IMR-90 (cell line): ENCODE measurements around the gene STXBP4. TPM values are rescaled to one million over a fixed set of nuclear protein-coding genes. Genes with fewer than 3 reads are reported as not detected.

Experiments used
- ATAC-seq: fragments of 200-7000 bp; cut with Tn5 transposase; 2 replicates; pipeline ENCODE4 v1.9.1; 2020; ENCODE audit warnings: low read depth, mild to moderate bottlenecking, moderate library complexity
- BruUV-seq: library from RNA; stranded (reverse); fragments of 400-500 nt; replicated peaks from 2 replicates; lab custom pipeline; 2021; lab: Mats Ljungman, UMichigan
- CTCF ChIA-PET: fragments of 300-600 bp; formaldehyde crosslinking; extraction: SDS; loops from one replicate; lab custom pipeline; 2021; ENCODE audit warnings: antibody characterized with exemption; lab: Yijun Ruan, JAX
- POLR2A ChIA-PET: fragments of 300-600 bp; sonication (Branson Sonifier 250); formaldehyde crosslinking; loops from one replicate; lab custom pipeline; 2022; ENCODE audit warnings: antibody characterized with exemption; ENCODE audit not compliant: unreplicated experiment; lab: Charles Lee
- DNase-seq: peaks from one replicate; pipeline ENCODE4 v3.0.0; 2013
- H2AFZ ChIP-seq: replicated peaks from 2 replicates; pipeline ENCODE3; 2013; ENCODE audit warnings: low read length, mild to moderate bottlenecking; ENCODE audit not compliant: poor library complexity
- H2AK5ac ChIP-seq: 2 replicates; pipeline ENCODE4 v1.6.1; 2013; ENCODE audit warnings: low read depth, low read length, inconsistent platforms
- H2AK9ac ChIP-seq: replicated peaks from 2 replicates; pipeline ENCODE3; 2013; ENCODE audit warnings: mild to moderate bottlenecking, low read depth, low read length, moderate library complexity; ENCODE audit not compliant: poor library complexity
- H2BK120ac ChIP-seq: 2 replicates; pipeline ENCODE4 v1.6.1; 2013; ENCODE audit warnings: low read depth, low read length, inconsistent platforms
- H2BK15ac ChIP-seq: 3 replicates; pipeline ENCODE4 v1.6.1; 2013; ENCODE audit warnings: low read depth, low read length, inconsistent platforms
- H2BK20ac ChIP-seq: 2 replicates; pipeline ENCODE4 v1.6.1; 2013; ENCODE audit warnings: low read depth, mild to moderate bottlenecking, inconsistent platforms, low read length, moderate library complexity
- H2BK5ac ChIP-seq: 2 replicates; pipeline ENCODE4 v1.6.1; 2013; ENCODE audit warnings: mild to moderate bottlenecking, low read depth, low read length, inconsistent platforms; ENCODE audit not compliant: poor library complexity, severe bottlenecking
- H3K14ac ChIP-seq: replicated peaks from 2 replicates; pipeline ENCODE4 v1.6.1; 2013; ENCODE audit warnings: low read depth, low read length, inconsistent platforms
- H3K18ac ChIP-seq: 2 replicates; pipeline ENCODE4 v1.6.1; 2013; ENCODE audit warnings: low read depth, low read length, control low read depth
- H3K23ac ChIP-seq: 2 replicates; pipeline ENCODE4 v1.6.1; 2013; ENCODE audit warnings: low read depth, low read length, inconsistent platforms
- H3K27ac ChIP-seq: 2 replicates; pipeline ENCODE4 v1.5.1; 2013; ENCODE audit warnings: mild to moderate bottlenecking, control low read depth, low read length; ENCODE audit not compliant: insufficient read depth
- H3K27me3 ChIP-seq: 2 replicates; pipeline ENCODE4 v1.6.1; 2013; ENCODE audit warnings: low read length; ENCODE audit not compliant: control insufficient read depth, insufficient read depth
- H3K36me3 ChIP-seq: 2 replicates; pipeline ENCODE4 v1.6.1; 2013; ENCODE audit warnings: low read length, mixed read lengths; ENCODE audit not compliant: control insufficient read depth, insufficient read depth
- H3K4ac ChIP-seq: 2 replicates; pipeline ENCODE4 v1.6.1; 2013; ENCODE audit warnings: low read depth, low read length, inconsistent platforms
- H3K4me1 ChIP-seq: 2 replicates; pipeline ENCODE4 v1.6.1; 2013; ENCODE audit warnings: low read length, mixed read lengths; ENCODE audit not compliant: control insufficient read depth, insufficient read depth
- H3K4me2 ChIP-seq: 2 replicates; pipeline ENCODE4 v1.6.1; 2013; ENCODE audit warnings: low read depth, mild to moderate bottlenecking, control low read depth, low read length, moderate library complexity
- H3K4me3 ChIP-seq: 2 replicates; pipeline ENCODE4 v1.5.1; 2013; ENCODE audit warnings: low read depth, mild to moderate bottlenecking, control low read depth, low read length, moderate library complexity; ENCODE audit not compliant: insufficient read depth
- H3K56ac ChIP-seq: 2 replicates; pipeline ENCODE4 v1.6.1; 2013; ENCODE audit warnings: low read length, inconsistent platforms; ENCODE audit not compliant: insufficient read depth; ENCODE audit errors: extremely low read depth
- H3K79me1 ChIP-seq, 2 experiments: 2 replicates each; pipeline ENCODE4 v1.6.1; 2013; ENCODE audit warnings: low read length in 2 of 2, inconsistent platforms in 1 of 2, low read depth in 1 of 2
- H3K9ac ChIP-seq: 2 replicates; pipeline ENCODE4 v1.6.1; 2013; ENCODE audit warnings: low read depth, low read length, control low read depth
- H3K9me1 ChIP-seq: 2 replicates; pipeline ENCODE4 v1.6.1; 2013; ENCODE audit warnings: low read length, inconsistent platforms; ENCODE audit not compliant: insufficient read depth
- H3K9me3 ChIP-seq: 2 replicates; pipeline ENCODE4 v1.6.1; 2013; ENCODE audit warnings: low read length; ENCODE audit not compliant: control insufficient read depth, insufficient read depth
- H4K20me1 ChIP-seq: 2 replicates; pipeline ENCODE4 v1.6.1; 2013; ENCODE audit warnings: low read length, inconsistent platforms; ENCODE audit not compliant: insufficient read depth
- H4K5ac ChIP-seq: 2 replicates; pipeline ENCODE4 v1.6.1; 2013; ENCODE audit warnings: mild to moderate bottlenecking, low read depth, low read length, control low read depth
- H4K8ac ChIP-seq, 2 experiments: 2 replicates each; pipeline ENCODE4 v1.6.1; 2013; ENCODE audit warnings: low read depth in 2 of 2, low read length in 2 of 2, control low read depth in 1 of 2, inconsistent platforms in 1 of 2
- H4K91ac ChIP-seq: 2 replicates; pipeline ENCODE4 v1.6.1; 2013; ENCODE audit warnings: low read depth, low read length, inconsistent platforms; ENCODE audit not compliant: insufficient read depth
- BHLHE40 ChIP-seq: fragments of 150-350 bp; IDR thresholded peaks from 2 replicates; pipeline ENCODE4 v1.6.1; 2016; ENCODE audit warnings: mild to moderate bottlenecking, low read depth, low read length
- CEBPB ChIP-seq: IDR thresholded peaks from 2 replicates; pipeline ENCODE4 v1.6.1; 2012; ENCODE audit warnings: low read depth, low read length, improper control_type of control experiment
- CHD1 ChIP-seq: IDR thresholded peaks from 2 replicates; pipeline ENCODE4 v1.6.1; 2012; ENCODE audit warnings: low read depth, low read length, improper control_type of control experiment
- CTCF ChIP-seq: conservative IDR thresholded peaks from 2 replicates; pipeline ENCODE4 v1.5.1; 2012; ENCODE audit warnings: mild to moderate bottlenecking, low read depth, low read length, improper control_type of control experiment
- ELK1 ChIP-seq: fragments of 150-350 bp; IDR thresholded peaks from 2 replicates; pipeline ENCODE4 v1.6.1; 2016; ENCODE audit warnings: low read depth, mild to moderate bottlenecking, low read length, moderate library complexity, borderline replicate concordance
- FOS ChIP-seq: fragments of 150-350 bp; IDR thresholded peaks from 2 replicates; pipeline ENCODE4 v1.6.1; 2016; ENCODE audit warnings: low read depth, low read length
- MAFK ChIP-seq: IDR thresholded peaks from 2 replicates; pipeline ENCODE4 v1.6.1; 2012; ENCODE audit warnings: low read depth, low read length, improper control_type of control experiment
- MAZ ChIP-seq: IDR thresholded peaks from 2 replicates; pipeline ENCODE4 v1.6.1; 2012; ENCODE audit warnings: low read depth, mild to moderate bottlenecking, low read length, improper control_type of control experiment, moderate library complexity, borderline replicate concordance
- MXI1 ChIP-seq: IDR thresholded peaks from 2 replicates; pipeline ENCODE4 v1.6.1; 2012; ENCODE audit warnings: low read depth, mild to moderate bottlenecking, low read length, moderate library complexity, borderline replicate concordance
- NFE2L2 ChIP-seq: fragments of 150-350 bp; IDR thresholded peaks from 2 replicates; pipeline ENCODE4 v1.6.1; 2016; ENCODE audit warnings: low read depth, mild to moderate bottlenecking, low read length
- POLR2A ChIP-seq: IDR thresholded peaks from 2 replicates; pipeline ENCODE4 v1.6.1; 2012; ENCODE audit warnings: mild to moderate bottlenecking, low read depth, low read length
- RAD21 ChIP-seq: IDR thresholded peaks from 2 replicates; pipeline ENCODE4 v1.6.1; 2012; ENCODE audit warnings: low read length, improper control_type of control experiment
- RCOR1 ChIP-seq: IDR thresholded peaks from 2 replicates; pipeline ENCODE4 v1.6.1; 2012; ENCODE audit warnings: mild to moderate bottlenecking, low read length, improper control_type of control experiment; ENCODE audit not compliant: insufficient replicate concordance
- RFX5 ChIP-seq: IDR thresholded peaks from 2 replicates; pipeline ENCODE4 v1.8.0; 2012; ENCODE audit warnings: low read depth, mild to moderate bottlenecking, low read length, moderate library complexity
- SMC3 ChIP-seq: fragments of 150-350 bp; IDR thresholded peaks from 2 replicates; pipeline ENCODE4 v1.6.1; 2016; ENCODE audit warnings: low read depth, mild to moderate bottlenecking, antibody characterized with exemption, low read length, moderate library complexity
- USF2 ChIP-seq: fragments of 150-350 bp; IDR thresholded peaks from 2 replicates; pipeline ENCODE4 v1.6.1; 2017; ENCODE audit warnings: mild to moderate bottlenecking, antibody characterized with exemption, low read length, low read depth
- WGBS, 2 experiments: methylation state at CpG; one replicate each; pipeline versions ENCODE4 v1.1.5 to v1.1.7; 2013; ENCODE audit warnings: missing lambda C conversion rate in 2 of 2; ENCODE audit not compliant: insufficient read length in 1 of 2; ENCODE audit errors: extremely low coverage in 2 of 2; 5-methylcytosine and 5-hydroxymethylcytosine counted together
- dilution Hi-C: fragments of 300-500 bp; cut with HindIII; formaldehyde crosslinking; loops from one replicate; pipeline ENCODE4 v1.14.3; 2018; ENCODE audit warnings: low sequenced_read_pairs; ENCODE audit not compliant: unreplicated experiment
- in situ Hi-C: fragments of 300-500 bp; cut with MboI; formaldehyde crosslinking; loops from 3 replicates; pipeline ENCODE4 v1.14.3; 2019; ENCODE audit warnings: low sequenced_read_pairs, inconsistent platforms, mixed read lengths
- intact Hi-C: fragments of 100-400 bp; cut with micrococcal nuclease; formaldehyde crosslinking; loops from 2 replicates; pipeline ENCODE4 v1.10.0; 2022
- polyA plus RNA-seq, 3 experiments: library from polyadenylated mRNA; depleted of rRNA; stranded (reverse); fragments of >200 nt; gene quantifications; 2 replicates each; pipeline ENCODE4 v1.2.3, GENCODE V29; 2012; ENCODE audit warnings: low replicate concordance in 1 of 3
- total RNA-seq: library from RNA; depleted of rRNA; stranded (reverse); fragments of >200 nt; gene quantifications from 2 replicates; pipeline ENCODE4 v1.2.3, GENCODE V29; 2012

Gene STXBP4
- total and polyA plus RNA-seq, 2 of the 4 experiments (the other 2 are of a cell fraction): 4.1 to 20.4 TPM

GRCh38 chr17:55163408-55163807 is 194.8 kb downstream of the STXBP4 start:
- Histone ChIP-seq H3K4me3 (no peak overlapping the region), H3K18ac (no peak overlapping the region), H2BK15ac (no peak overlapping the region), H3K9ac (no peak overlapping the region), H3K9me1 (peaks cover 3% of the 10 kb centered on the region; the same call in 1 of the 2 replicates), H4K20me1 (no peaks in the 10 kb centered on the region), H2BK5ac (no peak overlapping the region), H4K91ac (no peak overlapping the region), H4K8ac (no peak overlapping the region), H3K4me2 (no peak overlapping the region), H3K4ac (no peak overlapping the region), H3K9me3 (no peaks in the 10 kb centered on the region), H3K4me1 (peaks cover 4% of the 10 kb centered on the region), H2AK5ac (no peak overlapping the region), H3K27ac (no peak overlapping the region), H3K23ac (no peak overlapping the region), H2BK20ac (0 out of 2 replicates have a peak overlapping the region, but pooled peaks have one; percentile 18), H4K5ac (no peak overlapping the region), H3K27me3 (no peaks in the 10 kb centered on the region), H3K14ac (no peak overlapping the region), H3K56ac (no peak overlapping the region), H2BK120ac (no peak overlapping the region), H3K36me3 (no peaks in the 10 kb centered on the region), H2AK9ac (no peak overlapping the region), H3K79me1 (no peaks in the 10 kb centered on the region), H2AFZ (no peak overlapping the region)
- ChIA-PET CTCF (no interaction called here), POLR2A (no interaction called here)
- dilution Hi-C loops (no loop called here), intact Hi-C loops (no loop called here), in situ Hi-C loops (no loop called here)
- DNase-seq: no peak
- no CpG with 5 or more reads among the region's 3 CpGs for WGBS, 2 experiments
- ATAC-seq: no peak
- TF ChIP-seq RAD21: no peak
- TF ChIP-seq MXI1: no peak
- TF ChIP-seq RCOR1: no peak
- TF ChIP-seq USF2: no peak
- no peak for TF ChIP-seq CHD1
- no peak for TF ChIP-seq MAFK
- TF ChIP-seq NFE2L2: no peak
- no peak for TF ChIP-seq FOS
- TF ChIP-seq CEBPB: no peak
- no peak for TF ChIP-seq SMC3
- no peak for TF ChIP-seq ELK1
- no peak for TF ChIP-seq BHLHE40
- no peak for TF ChIP-seq POLR2A
- no peak for TF ChIP-seq RFX5
- TF ChIP-seq MAZ: no peak
- TF ChIP-seq CTCF: no peak
- BruUV-seq: no TSS peak
